Measurements from ENCODE around the gene CACUL1. TPM values are rescaled to one million over a fixed set of nuclear protein-coding genes. Genes with fewer than 3 reads are reported as not detected.
A peak's percentile ranks its signal among the peaks of the same experiment; 100 is the strongest.

CACUL1 gene
- total RNA-seq = 10 to 100 TPM; 41.0 to 51.7 (median 50.4) TPM
- 1 to 10 TPM; 4.2 to 8.7 (median 6.9) TPM for polyA plus RNA-seq

DNA sequence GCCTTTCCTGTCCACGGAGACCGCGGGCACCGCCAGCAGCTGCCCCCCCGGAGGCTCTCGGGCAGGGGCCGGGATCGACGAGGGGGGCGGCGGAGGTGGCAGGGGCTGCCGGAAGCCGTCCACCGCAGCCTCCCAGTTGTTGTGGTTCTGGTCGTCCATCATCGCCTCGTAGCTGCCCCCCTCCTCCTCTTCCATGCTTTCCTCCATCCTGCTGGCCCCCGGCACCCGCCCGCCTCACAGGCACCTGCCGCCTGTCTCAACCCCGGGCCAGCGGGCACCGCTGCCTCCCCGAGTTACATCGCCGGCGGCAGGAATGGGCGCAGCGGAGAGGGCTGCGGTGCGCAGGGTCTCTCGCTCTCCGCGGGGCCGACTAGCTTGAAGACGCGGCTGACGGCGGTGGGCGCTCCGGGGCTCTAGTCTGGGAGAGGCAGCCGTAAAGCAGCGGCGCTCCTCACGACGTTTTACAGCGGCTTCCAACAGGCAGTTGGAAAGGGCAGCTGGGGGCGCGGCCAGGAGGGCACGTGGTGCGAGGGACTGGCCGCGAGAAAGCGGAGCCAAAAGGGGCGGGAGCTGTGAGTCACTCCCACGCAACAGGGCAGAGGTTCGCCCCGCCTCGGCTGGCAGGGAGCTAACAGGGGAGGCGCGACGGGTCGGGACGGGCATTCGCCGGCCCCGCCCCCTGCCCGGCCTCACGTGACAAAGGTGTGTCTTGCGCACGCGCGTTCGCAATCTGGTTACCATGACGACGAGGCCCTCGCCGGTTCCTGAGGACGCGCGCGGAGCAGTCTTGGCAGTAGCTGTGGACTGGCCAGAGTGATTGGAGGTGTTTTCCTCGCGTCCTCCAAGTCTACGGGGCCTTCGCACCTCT is at the start of gene CACUL1:
Gene CACUL1 (minus strand): TSS at position 415 of the 868 bp plus-strand sequence. CDS start 208 bp downstream, at position 207.
- Histone ChIP-seq H3K27ac (peak within 1 kb of the TSS; percentile 83 to 98 (median 94)), H3K4me3 (peak within 1 kb of the TSS; percentile 91 to 99 (median 98)), H3K4me1 (peaks cover 0 to 45% (median 27%) of the 10 kb centered on the region in 4 donors), H3K36me3 (no peaks in the 10 kb centered on the region), H3K27me3 (no peaks in the 10 kb centered on the region), H3K9me3 (no peaks in the 10 kb centered on the region)
- 0 to 1% methylated on average over 87 of the region's 87 CpGs for WGBS, 2 donors
- DNase-seq = peak; percentile 100
- TF ChIP-seq, protein P1, sequence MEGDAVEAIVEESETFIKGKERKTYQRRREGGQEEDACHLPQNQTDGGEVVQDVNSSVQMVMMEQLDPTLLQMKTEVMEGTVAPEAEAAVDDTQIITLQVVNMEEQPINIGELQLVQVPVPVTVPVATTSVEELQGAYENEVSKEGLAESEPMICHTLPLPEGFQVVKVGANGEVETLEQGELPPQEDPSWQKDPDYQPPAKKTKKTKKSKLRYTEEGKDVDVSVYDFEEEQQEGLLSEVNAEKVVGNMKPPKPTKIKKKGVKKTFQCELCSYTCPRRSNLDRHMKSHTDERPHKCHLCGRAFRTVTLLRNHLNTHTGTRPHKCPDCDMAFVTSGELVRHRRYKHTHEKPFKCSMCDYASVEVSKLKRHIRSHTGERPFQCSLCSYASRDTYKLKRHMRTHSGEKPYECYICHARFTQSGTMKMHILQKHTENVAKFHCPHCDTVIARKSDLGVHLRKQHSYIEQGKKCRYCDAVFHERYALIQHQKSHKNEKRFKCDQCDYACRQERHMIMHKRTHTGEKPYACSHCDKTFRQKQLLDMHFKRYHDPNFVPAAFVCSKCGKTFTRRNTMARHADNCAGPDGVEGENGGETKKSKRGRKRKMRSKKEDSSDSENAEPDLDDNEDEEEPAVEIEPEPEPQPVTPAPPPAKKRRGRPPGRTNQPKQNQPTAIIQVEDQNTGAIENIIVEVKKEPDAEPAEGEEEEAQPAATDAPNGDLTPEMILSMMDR (IDR thresholded peaks at IDR 0.05) = no peak
- TF ChIP-seq POLR2AphosphoS5 (IDR thresholded peaks at IDR 0.05) = peak; percentile 88 to 97 (median 92)
- peak in 1 of 4 donors; percentile 75 for TF ChIP-seq EP300 (IDR thresholded peaks at IDR 0.05)
- peak; percentile 71 to 82 for TF ChIP-seq POLR2A (IDR thresholded peaks at IDR 0.05)
- intact Hi-C loops (cut with DNase I) = loop anchor here (5.0 kb wide), 2 partner anchors 43 to 273 kb away; partner anchors contain the start of gene NANOS1

DNA sequence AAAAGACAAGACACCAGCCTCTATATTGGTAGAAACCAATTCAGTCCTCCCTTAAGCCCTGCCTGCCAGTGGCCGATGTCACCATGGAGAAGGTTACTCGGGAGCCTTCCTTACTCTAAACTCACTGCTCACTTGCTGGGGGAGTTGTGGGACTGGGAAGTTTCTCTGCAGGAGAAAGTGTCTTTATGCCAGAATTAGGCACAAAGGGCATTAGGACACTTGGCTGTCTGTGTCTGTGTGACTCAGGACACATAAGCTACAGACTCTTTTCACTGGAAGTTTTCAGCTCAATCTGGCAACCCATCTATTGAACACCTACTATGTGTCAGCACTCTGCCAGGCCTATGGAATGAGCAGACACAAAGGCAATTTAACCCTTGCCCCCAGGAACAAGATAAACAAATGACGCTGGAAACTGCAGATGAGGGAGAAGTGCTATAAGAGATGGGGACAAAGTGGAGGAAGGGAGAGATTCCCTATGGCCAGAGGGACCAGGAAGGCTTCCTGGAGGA is 49.5 kb upstream of the CACUL1 start:
- intact Hi-C loops (cut with DNase I) = no loop called here
- H3K4me1 ChIP-seq = peaks cover 0 to 4% (median 0%) of the 10 kb centered on the region in 4 donors
- H3K9me3 ChIP-seq = no peaks in the 10 kb centered on the region
- WGBS, 2 donors = 63 to 66% methylated on average over 3 of the region's 3 CpGs
- no peak overlapping the region for H3K4me3 ChIP-seq
- H3K36me3 ChIP-seq = no peaks in the 10 kb centered on the region
- TF ChIP-seq, protein P1 (IDR thresholded peaks at IDR 0.05) = no peak
- no peak for TF ChIP-seq POLR2A (IDR thresholded peaks at IDR 0.05)
- TF ChIP-seq POLR2AphosphoS5 (IDR thresholded peaks at IDR 0.05) = no peak
- TF ChIP-seq EP300 (IDR thresholded peaks at IDR 0.05) = no peak
- no peaks in the 10 kb centered on the region for H3K27me3 ChIP-seq
- no peak for DNase-seq
- H3K27ac ChIP-seq = no peak overlapping the region

DNA sequence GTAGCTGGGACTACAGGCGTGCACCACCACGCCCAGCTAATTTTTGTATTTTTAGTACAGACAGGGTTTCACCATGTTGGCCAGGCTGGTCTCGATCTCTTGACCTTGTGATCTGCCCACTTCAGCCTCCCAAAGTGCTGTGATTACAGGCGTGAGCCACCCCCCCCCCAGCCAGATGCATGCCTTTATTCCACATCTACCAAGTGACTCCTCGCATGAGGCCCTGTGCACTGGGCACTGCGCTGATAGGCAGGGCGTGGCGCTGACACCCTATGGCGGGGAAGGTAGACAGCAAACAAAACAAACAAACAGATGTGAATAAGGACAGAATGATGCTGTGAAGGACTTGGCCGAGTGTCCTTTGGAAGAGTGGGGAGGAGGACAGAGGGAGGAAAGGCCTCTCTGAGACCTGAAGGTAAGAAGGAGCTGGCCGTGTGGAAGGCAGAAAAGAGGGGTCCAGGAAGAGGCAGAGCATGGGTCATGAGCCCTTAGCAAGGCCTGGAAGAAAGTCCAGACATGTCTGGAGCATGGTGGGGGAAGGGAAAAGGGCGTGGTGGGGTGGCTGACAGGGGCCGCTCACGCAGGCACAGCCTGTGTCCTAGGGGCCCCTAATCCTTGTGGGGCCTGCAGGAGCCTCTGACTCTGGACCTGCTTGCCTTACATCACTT is 47.5 kb upstream of the CACUL1 start:
- peaks cover 0 to 23% (median 11%) of the 10 kb centered on the region in 4 donors for H3K4me1 ChIP-seq
- H3K27me3 ChIP-seq = no peaks in the 10 kb centered on the region
- no peaks in the 10 kb centered on the region for H3K9me3 ChIP-seq
- 70 to 85% methylated on average over 14 of the region's 14 CpGs for WGBS, 2 donors
- no peak for DNase-seq
- intact Hi-C loops (cut with DNase I) = no loop called here
- no peak overlapping the region for H3K27ac ChIP-seq
- no peaks in the 10 kb centered on the region for H3K36me3 ChIP-seq
- no peak overlapping the region for H3K4me3 ChIP-seq
- TF ChIP-seq, protein P1 (IDR thresholded peaks at IDR 0.05) = no peak
- TF ChIP-seq POLR2AphosphoS5 (IDR thresholded peaks at IDR 0.05) (no peak), EP300 (IDR thresholded peaks at IDR 0.05) (no peak)

DNA sequence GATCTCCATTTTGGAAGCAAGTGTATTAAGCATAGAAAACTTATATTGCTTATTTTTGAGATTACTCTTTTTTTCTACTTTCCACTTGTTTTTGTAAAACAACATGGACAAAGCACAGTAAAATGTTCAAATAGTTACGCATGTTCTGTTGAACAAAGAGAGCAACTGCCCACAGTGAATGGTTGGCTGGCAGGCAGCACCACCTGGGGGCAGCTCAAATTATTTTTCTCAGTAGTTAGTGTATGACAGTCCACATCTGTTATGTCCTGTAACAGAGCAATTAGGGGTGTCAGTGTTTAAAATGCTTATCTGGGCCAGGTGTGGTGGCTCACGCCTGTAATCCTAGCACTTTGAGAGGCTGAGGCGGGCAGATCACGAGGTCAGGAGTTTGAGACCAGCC is 46.1 kb upstream of the CACUL1 start:
- Histone ChIP-seq H3K36me3 (no peaks in the 10 kb centered on the region), H3K4me1 (peaks cover 0 to 23% (median 11%) of the 10 kb centered on the region in 4 donors), H3K9me3 (no peaks in the 10 kb centered on the region), H3K27me3 (no peaks in the 10 kb centered on the region), H3K4me3 (no peak overlapping the region), H3K27ac (no peak overlapping the region)
- 31 to 72% methylated on average over 4 of the region's 4 CpGs for WGBS, 2 donors
- no peak for DNase-seq
- no peak for TF ChIP-seq EP300 (IDR thresholded peaks at IDR 0.05)
- TF ChIP-seq, protein P1 (IDR thresholded peaks at IDR 0.05) = peak; percentile 26 to 59 (median 39)
- intact Hi-C loops (cut with DNase I) = loop anchor here (2.0 kb wide), 1 partner anchor 232 kb away; no protein-coding TSS in a partner anchor

All from sigmoid colon (tissue), 7 donors.